HCT116 (cell line): ENCODE results near the gene GPRC5A.

Experiments used
- ATF3 ChIP-seq: IDR thresholded peaks from 2 replicates; pipeline ENCODE4 v1.6.1; 2012
- CBX3 ChIP-seq: IDR thresholded peaks from 2 replicates; pipeline ENCODE4 v1.6.1; 2012; ENCODE audit warnings: low read depth
- CTCF ChIP-seq, 3 experiments: fragments of 200-600 bp in 1 of 3; sonication (generic) in 1 of 3; IDR thresholded peaks in 2 of 3; conservative IDR thresholded peaks in 1 of 3; 2 replicates each; pipeline ENCODE4 v1.5.1; 2012 to 2017; ENCODE audit warnings: low read depth in 2 of 3, low read length in 2 of 3, antibody characterized with exemption in 1 of 3, borderline replicate concordance in 1 of 3, control low read depth in 1 of 3, mild to moderate bottlenecking in 1 of 3, mixed read lengths in 1 of 3, mixed run types in 1 of 3, moderate library complexity in 1 of 3; ENCODE audit not compliant: insufficient read depth in 1 of 3
- EGR1 ChIP-seq: IDR thresholded peaks from 2 replicates; pipeline ENCODE4 v1.6.1; 2012; ENCODE audit warnings: low read depth
- ELF1 ChIP-seq: IDR thresholded peaks from 2 replicates; pipeline ENCODE4 v1.6.1; 2012; ENCODE audit warnings: low read depth, borderline replicate concordance
- EZH2 ChIP-seq: fragments of 200-600 bp; sonication (generic); IDR thresholded peaks from 2 replicates; pipeline ENCODE4 v1.6.1; 2017; ENCODE audit warnings: antibody characterized with exemption, mixed run types
- MAX ChIP-seq: IDR thresholded peaks from 2 replicates; pipeline ENCODE4 v1.6.1; 2012
- POLR2A ChIP-seq: IDR thresholded peaks from 2 replicates; pipeline ENCODE4 v1.7.0; 2011; ENCODE audit warnings: borderline replicate concordance; ENCODE audit not compliant: insufficient read depth, insufficient read length; ENCODE audit errors: extremely low read depth
- POLR2AphosphoS5 ChIP-seq: IDR thresholded peaks from 2 replicates; pipeline ENCODE4 v1.6.1; 2011; ENCODE audit warnings: mild to moderate bottlenecking, low read depth, low read length, moderate library complexity
- REST ChIP-seq: IDR thresholded peaks from 2 replicates; pipeline ENCODE4 v1.6.1; 2012; ENCODE audit warnings: low read depth

- TF ChIP-seq CTCF (IDR thresholded peaks at IDR 0.05 in 2 of 3, conservative IDR thresholded peaks at IDR 0.05 in 1 of 3; ENCODE audit: borderline replicate concordance in 1 of 3, insufficient read depth in 1 of 3, low read depth in 2 of 3, low read length in 2 of 3) (no peak), POLR2AphosphoS5 (no peak), EZH2 (no peak), POLR2A (no peak), EGR1 (no peak), ELF1 (no peak), CBX3 (no peak), MAX (no peak), REST (no peak), ATF3 (no peak)
Measured at GRCh38 chr12:12952036-12952435, 60.7 kb downstream of the GPRC5A start, which contains the start of gene GPRC5D.
